Muscle layer of duodenum (tissue), 2 donors: ENCODE results near the gene ANKRD23.
A peak's percentile ranks its signal among the peaks of the same experiment; 100 is the strongest.
"Not testable (repeated sequence)": the region's sequence is repeated elsewhere in the genome, so short reads cannot be mapped to it uniquely, and the experiment has no call there.

Experiments used
- H3K27ac ChIP-seq: one replicate; pipeline ENCODE4 v1.7.0; 2013; ENCODE audit warnings: mild to moderate bottlenecking, low read length
- H3K27me3 ChIP-seq: one replicate; pipeline ENCODE4 v1.7.0; 2013; ENCODE audit warnings: low read depth, mild to moderate bottlenecking, control low read depth, low read length
- H3K36me3 ChIP-seq, 2 donors: one replicate each; pipeline ENCODE4 v1.7.0; 2013; ENCODE audit warnings: low read length in 2 of 2, control low read depth in 1 of 2, mild to moderate bottlenecking in 1 of 2; ENCODE audit not compliant: insufficient read depth in 2 of 2, control insufficient read depth in 1 of 2
- H3K4me1 ChIP-seq, 2 donors: one replicate each; pipeline ENCODE4 v1.7.0; 2013; ENCODE audit warnings: low read length in 2 of 2, mild to moderate bottlenecking in 2 of 2, control low read depth in 1 of 2, moderate library complexity in 1 of 2; ENCODE audit not compliant: insufficient read depth in 2 of 2, control insufficient read depth in 1 of 2
- H3K4me3 ChIP-seq, 2 donors: one replicate each; pipeline ENCODE4 v1.7.0; 2013; ENCODE audit warnings: low read length in 2 of 2, low read depth in 1 of 2, mild to moderate bottlenecking in 1 of 2
- H3K9me3 ChIP-seq, 2 donors: one replicate each; pipeline ENCODE4 v1.7.0; 2013; ENCODE audit warnings: low read length in 2 of 2, control low read depth in 1 of 2, mild to moderate bottlenecking in 1 of 2; ENCODE audit not compliant: control insufficient read depth in 1 of 2
- donor health status: healthy.

ANKRD23 gene

GRCh38 chr2:96843538-96844268, at the start of gene ANKRD23:
ANKRD23 (minus strand) TSS chr2:96844021; CDS start chr2:96843992, 29 bp downstream.
- H3K4me3 ChIP-seq = no peak within 1 kb of the TSS
- no peaks in the 10 kb centered on the region for H3K9me3 ChIP-seq
- H3K27ac ChIP-seq = no peak within 1 kb of the TSS
- H3K4me1 ChIP-seq = peaks cover 0 to 7% of the 10 kb centered on the region in 2 donors
- H3K36me3 ChIP-seq = peaks cover 13 to 26% of the 10 kb centered on the region in 2 donors
- no peaks in the 10 kb centered on the region for H3K27me3 ChIP-seq

- Histone ChIP-seq H3K27ac (no peak overlapping the region), H3K27me3 (no peaks in the 10 kb centered on the region), H3K9me3 (no peaks in the 10 kb centered on the region), H3K4me3 (no peak overlapping the region), H3K4me1 (peaks cover 15 to 53% of the 10 kb centered on the region in 2 donors), H3K36me3 (no peaks in the 10 kb centered on the region)
Observed at GRCh38 chr2:96891591-96892333, 47.9 kb upstream of the ANKRD23 start.

- Histone ChIP-seq H3K27me3 (no peaks in the 10 kb centered on the region), H3K4me1 (peaks cover 20 to 54% of the 10 kb centered on the region in 2 donors), H3K36me3 (no peaks in the 10 kb centered on the region), H3K4me3 (no peak overlapping the region), H3K27ac (no peak overlapping the region), H3K9me3 (no peaks in the 10 kb centered on the region)
Observed at GRCh38 chr2:96890726-96891385, 47.0 kb upstream of the ANKRD23 start.

- Histone ChIP-seq H3K4me1 (peaks cover 20 to 48% of the 10 kb centered on the region in 2 donors), H3K4me3 (no peak overlapping the region), H3K36me3 (no peaks in the 10 kb centered on the region), H3K27me3 (no peaks in the 10 kb centered on the region), H3K9me3 (no peaks in the 10 kb centered on the region), H3K27ac (no peak overlapping the region)
Observed at GRCh38 chr2:96890252-96890651, 46.4 kb upstream of the ANKRD23 start.

- not testable (repeated sequence) for H3K27me3 ChIP-seq, H3K4me3 ChIP-seq, H3K9me3 ChIP-seq, H3K36me3 ChIP-seq, H3K27ac ChIP-seq
- H3K4me1 ChIP-seq = peaks cover 20 to 48% of the 10 kb centered on the region in 2 donors
Observed at GRCh38 chr2:96889502-96889901, 45.7 kb upstream of the ANKRD23 start.

GRCh38 chr2:96888072-96889011, 44.5 kb upstream of the ANKRD23 start:
- peak overlapping the region; percentile 41 for H3K27ac ChIP-seq
- no peaks in the 10 kb centered on the region for H3K9me3 ChIP-seq
- peak overlapping the region in 1 of 2 donors; percentile 42 for H3K4me3 ChIP-seq
- H3K27me3 ChIP-seq = no peaks in the 10 kb centered on the region
- H3K4me1 ChIP-seq = peaks cover 20 to 48% of the 10 kb centered on the region in 2 donors
- H3K36me3 ChIP-seq = no peaks in the 10 kb centered on the region

- H3K4me3 ChIP-seq = peak overlapping the region in 1 of 2 donors; percentile 42
- H3K4me1 ChIP-seq = peaks cover 20 to 48% of the 10 kb centered on the region in 2 donors
- no peaks in the 10 kb centered on the region for H3K9me3 ChIP-seq
- no peaks in the 10 kb centered on the region for H3K36me3 ChIP-seq
- no peaks in the 10 kb centered on the region for H3K27me3 ChIP-seq
- H3K27ac ChIP-seq = peak overlapping the region; percentile 41
Observed at GRCh38 chr2:96887493-96888012, 43.7 kb upstream of the ANKRD23 start.

GRCh38 chr2:96885432-96886347, 41.9 kb upstream of the ANKRD23 start:
- no peak overlapping the region for H3K4me3 ChIP-seq
- H3K9me3 ChIP-seq = no peaks in the 10 kb centered on the region
- no peaks in the 10 kb centered on the region for H3K36me3 ChIP-seq
- peaks cover 20 to 36% of the 10 kb centered on the region in 2 donors for H3K4me1 ChIP-seq
- no peak overlapping the region for H3K27ac ChIP-seq
- no peaks in the 10 kb centered on the region for H3K27me3 ChIP-seq

- H3K4me1 ChIP-seq = peaks cover 20 to 29% of the 10 kb centered on the region in 2 donors
- no peak overlapping the region for H3K27ac ChIP-seq
- no peaks in the 10 kb centered on the region for H3K36me3 ChIP-seq
- no peak overlapping the region for H3K4me3 ChIP-seq
- no peaks in the 10 kb centered on the region for H3K27me3 ChIP-seq
- H3K9me3 ChIP-seq = no peaks in the 10 kb centered on the region
Observed at GRCh38 chr2:96884299-96885094, 40.7 kb upstream of the ANKRD23 start.
